CD4-positive, alpha-beta T cell (primary cell): ENCODE results near the gene FBN1. TPM values are rescaled to one million over a fixed set of nuclear protein-coding genes. Genes with fewer than 3 reads are reported as not detected.

Source experiments
- ATAC-seq: fragments of 200-7000 bp; cut with Tn5 transposase; one replicate; pipeline ENCODE4 v1.10.0; 2022; ENCODE audit warnings: mild to moderate bottlenecking; ENCODE audit not compliant: poor library complexity
- CTCF ChIA-PET: fragments of 350-600 bp; sonication (Branson Sonifier 250); formaldehyde crosslinking; loops from one replicate; lab custom pipeline; 2021; ENCODE audit warnings: antibody characterized with exemption, inconsistent platforms; lab: Charles Lee
- POLR2A ChIA-PET: fragments of 350-600 bp; sonication (Branson Sonifier 250); formaldehyde crosslinking; loops from one replicate; lab custom pipeline; 2021; ENCODE audit warnings: antibody characterized with exemption, inconsistent platforms; lab: Charles Lee
- DNase-seq, 14 experiments: peaks; one replicate each; pipeline ENCODE4 v3.0.0-alpha.2; 2013 to 2020; ENCODE audit warnings: mixed read lengths in 2 of 14
- H3K27ac ChIP-seq, 2 donors: one replicate each; pipeline versions ENCODE4 v1.5.1 to v1.7.0; 2013; ENCODE audit warnings: low read length in 2 of 2, low read depth in 1 of 2, mild to moderate bottlenecking in 1 of 2
- H3K27me3 ChIP-seq, 2 experiments: 1 replicate in 1 of 2; 2 replicates in 1 of 2; pipeline versions ENCODE4 v1.6.1 to v1.7.0; 2013; ENCODE audit warnings: low read length in 2 of 2, control low read depth in 1 of 2, mild to moderate bottlenecking in 1 of 2, moderate library complexity in 1 of 2; ENCODE audit not compliant: insufficient read depth in 2 of 2, control insufficient read depth in 1 of 2
- H3K36me3 ChIP-seq: one replicate; pipeline ENCODE4 v1.6.1; 2013; ENCODE audit warnings: low read length, control low read depth; ENCODE audit not compliant: insufficient read depth
- H3K4me1 ChIP-seq: one replicate; pipeline ENCODE4 v1.6.1; 2013; ENCODE audit warnings: low read length, control low read depth; ENCODE audit not compliant: insufficient read depth
- H3K4me3 ChIP-seq: one replicate; pipeline ENCODE4 v1.5.1; 2013; ENCODE audit warnings: mild to moderate bottlenecking, low read length, moderate library complexity
- H3K9me3 ChIP-seq, 2 experiments: 1 replicate in 1 of 2; 2 replicates in 1 of 2; pipeline versions ENCODE4 v1.6.1 to v1.7.0; 2013; ENCODE audit warnings: low read length in 2 of 2, mild to moderate bottlenecking in 2 of 2, control low read depth in 1 of 2, moderate library complexity in 1 of 2; ENCODE audit not compliant: control insufficient read depth in 1 of 2, insufficient read depth in 1 of 2
- H3K27ac Mint-ChIP-seq: one replicate; pipeline ENCODE4 v1.8.0; 2020; ENCODE audit warnings: mixed read lengths
- H3K27me3 Mint-ChIP-seq: one replicate; pipeline ENCODE4 v1.8.0; 2021; ENCODE audit warnings: mixed read lengths
- H3K36me3 Mint-ChIP-seq: one replicate; pipeline ENCODE4 v1.8.0; 2021; ENCODE audit warnings: low read depth, mixed read lengths
- H3K4me1 Mint-ChIP-seq: one replicate; pipeline ENCODE4 v1.8.0; 2021; ENCODE audit warnings: low read depth, mixed read lengths
- H3K4me3 Mint-ChIP-seq: one replicate; pipeline ENCODE4 v1.8.0; 2020; ENCODE audit warnings: mild to moderate bottlenecking, mixed read lengths
- H3K9me3 Mint-ChIP-seq: one replicate; pipeline ENCODE4 v1.8.0; 2020; ENCODE audit warnings: mixed read lengths
- intact Hi-C, 2 experiments: fragments of 100-400 bp; cut with DNase I in 1 of 2; cut with micrococcal nuclease in 1 of 2; formaldehyde crosslinking; loops; one replicate each; pipeline versions ENCODE4 v1.15.1 to v1.9.0; 2023 to 2025; cut with DNase I, micrococcal nuclease
- total RNA-seq, 174 experiments: library from RNA in 2 of 174; stranded (reverse) in 2 of 174; gene quantifications; one replicate each; pipeline ENCODE4 v1.2.3 and lab custom pipeline; 2021 to 2026
- TF ChIP-seq, protein P1 (sequence below): fragments of 200-600 bp; IDR thresholded peaks from one replicate; pipeline ENCODE4 v1.8.0; 2022; ENCODE audit warnings: antibody characterized with exemption, mild to moderate bottlenecking

Gene FBN1
- total RNA-seq, 2 experiments from 2014 or later = 0.11 to 0.25 TPM

DNA sequence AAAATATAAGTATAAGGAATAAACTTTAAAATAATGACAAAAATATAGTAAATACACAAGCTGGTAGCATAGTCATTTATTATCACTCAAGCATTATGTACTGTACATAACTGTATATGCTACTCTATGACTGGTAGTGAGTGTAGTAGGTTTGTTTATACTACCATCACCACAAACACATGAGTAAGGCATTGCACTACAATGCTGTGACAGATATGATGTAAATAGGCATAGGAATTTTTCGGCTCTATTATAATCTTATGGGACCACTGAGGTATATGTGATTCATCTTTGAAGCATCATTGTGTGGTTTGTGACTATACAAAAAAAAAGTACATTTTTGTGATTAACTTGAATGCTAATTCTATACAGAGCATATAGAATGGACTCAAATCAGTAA lies 35.3 kb upstream of the FBN1 start:
- H3K27ac Mint-ChIP-seq = no peak overlapping the region
- H3K27me3 ChIP-seq = no peaks in the 10 kb centered on the region
- ATAC-seq (no peak), DNase-seq (no peak)
- intact Hi-C loops = no loop called here
- H3K27me3 Mint-ChIP-seq = no peaks in the 10 kb centered on the region
- no peaks in the 10 kb centered on the region for H3K36me3 ChIP-seq
- H3K36me3 Mint-ChIP-seq = no peaks in the 10 kb centered on the region
- H3K4me3 ChIP-seq = no peak overlapping the region
- POLR2A ChIA-PET = no interaction called here
- H3K9me3 ChIP-seq = no peaks in the 10 kb centered on the region
- H3K9me3 Mint-ChIP-seq = peaks cover 2% of the 10 kb centered on the region
- TF ChIP-seq, protein P1, sequence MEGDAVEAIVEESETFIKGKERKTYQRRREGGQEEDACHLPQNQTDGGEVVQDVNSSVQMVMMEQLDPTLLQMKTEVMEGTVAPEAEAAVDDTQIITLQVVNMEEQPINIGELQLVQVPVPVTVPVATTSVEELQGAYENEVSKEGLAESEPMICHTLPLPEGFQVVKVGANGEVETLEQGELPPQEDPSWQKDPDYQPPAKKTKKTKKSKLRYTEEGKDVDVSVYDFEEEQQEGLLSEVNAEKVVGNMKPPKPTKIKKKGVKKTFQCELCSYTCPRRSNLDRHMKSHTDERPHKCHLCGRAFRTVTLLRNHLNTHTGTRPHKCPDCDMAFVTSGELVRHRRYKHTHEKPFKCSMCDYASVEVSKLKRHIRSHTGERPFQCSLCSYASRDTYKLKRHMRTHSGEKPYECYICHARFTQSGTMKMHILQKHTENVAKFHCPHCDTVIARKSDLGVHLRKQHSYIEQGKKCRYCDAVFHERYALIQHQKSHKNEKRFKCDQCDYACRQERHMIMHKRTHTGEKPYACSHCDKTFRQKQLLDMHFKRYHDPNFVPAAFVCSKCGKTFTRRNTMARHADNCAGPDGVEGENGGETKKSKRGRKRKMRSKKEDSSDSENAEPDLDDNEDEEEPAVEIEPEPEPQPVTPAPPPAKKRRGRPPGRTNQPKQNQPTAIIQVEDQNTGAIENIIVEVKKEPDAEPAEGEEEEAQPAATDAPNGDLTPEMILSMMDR = no peak
- H3K4me1 Mint-ChIP-seq = no peaks in the 10 kb centered on the region
- H3K4me1 ChIP-seq = no peaks in the 10 kb centered on the region
- no peak overlapping the region for H3K27ac ChIP-seq
- CTCF ChIA-PET = no interaction called here
- H3K4me3 Mint-ChIP-seq = no peak overlapping the region

DNA sequence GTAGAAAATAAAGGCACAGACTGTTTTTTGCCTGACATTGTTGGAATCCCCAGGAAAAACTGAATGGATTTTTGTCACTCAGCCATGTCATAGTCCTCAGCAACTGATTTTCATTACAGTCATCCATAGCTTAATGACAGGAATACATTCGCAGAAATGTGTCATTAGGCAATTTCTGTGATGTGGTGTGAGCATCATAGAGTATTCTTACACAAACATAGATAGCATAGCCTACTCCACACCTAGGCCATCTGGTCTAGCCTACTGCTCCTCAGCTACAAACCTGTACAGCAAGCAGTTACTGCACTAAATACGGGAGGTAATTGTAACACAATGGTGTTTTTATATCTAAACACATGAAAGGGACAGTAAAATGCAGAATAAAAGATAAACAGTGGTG lies 34.4 kb upstream of the FBN1 start:
- Histone ChIP-seq H3K27ac (no peak overlapping the region), H3K4me1 (no peaks in the 10 kb centered on the region), H3K4me3 (no peak overlapping the region), H3K36me3 (no peaks in the 10 kb centered on the region), H3K27me3 (no peaks in the 10 kb centered on the region), H3K9me3 (no peaks in the 10 kb centered on the region)
- TF ChIP-seq, protein P1 = no peak
- H3K9me3 Mint-ChIP-seq = peaks cover 2% of the 10 kb centered on the region
- DNase-seq = no peak
- no peaks in the 10 kb centered on the region for H3K4me1 Mint-ChIP-seq
- ATAC-seq = no peak
- intact Hi-C loops = no loop called here
- H3K27ac Mint-ChIP-seq = no peak overlapping the region
- H3K4me3 Mint-ChIP-seq = no peak overlapping the region
- CTCF ChIA-PET = no interaction called here
- no peaks in the 10 kb centered on the region for H3K36me3 Mint-ChIP-seq
- no peaks in the 10 kb centered on the region for H3K27me3 Mint-ChIP-seq
- POLR2A ChIA-PET = no interaction called here

DNA sequence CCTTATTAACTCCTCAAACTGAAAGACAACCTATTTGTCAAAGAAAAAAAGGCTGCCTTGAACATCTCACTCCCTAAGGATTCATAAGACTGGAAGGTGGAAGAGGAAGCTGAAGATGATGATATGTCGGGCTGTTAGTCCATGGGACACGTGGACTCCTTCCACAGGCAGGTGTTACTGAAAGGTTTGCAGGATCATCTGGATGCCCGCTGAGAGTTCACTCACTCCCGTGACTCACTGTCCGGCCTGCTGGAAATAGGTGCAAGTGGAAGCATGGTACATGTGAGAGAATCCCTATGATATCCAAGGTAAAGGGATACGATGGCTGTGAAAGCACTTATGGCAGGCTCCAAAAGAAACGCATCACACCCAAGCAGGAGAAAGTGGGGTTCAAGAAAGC lies 33.3 kb upstream of the FBN1 start:
- Mint-ChIP-seq H3K27ac (no peak overlapping the region), H3K4me3 (no peak overlapping the region), H3K9me3 (no peaks in the 10 kb centered on the region), H3K27me3 (no peaks in the 10 kb centered on the region), H3K36me3 (no peaks in the 10 kb centered on the region), H3K4me1 (no peaks in the 10 kb centered on the region)
- CTCF ChIA-PET = no interaction called here
- TF ChIP-seq, protein P1 = no peak
- intact Hi-C loops = no loop called here
- no peaks in the 10 kb centered on the region for H3K27me3 ChIP-seq
- POLR2A ChIA-PET = no interaction called here
- H3K9me3 ChIP-seq = no peaks in the 10 kb centered on the region
- no peak overlapping the region for H3K27ac ChIP-seq
- ATAC-seq = no peak
- no peak for DNase-seq
- no peaks in the 10 kb centered on the region for H3K36me3 ChIP-seq
- H3K4me3 ChIP-seq = no peak overlapping the region
- no peaks in the 10 kb centered on the region for H3K4me1 ChIP-seq
